ENCODE data around the gene IFT52. TPM values are rescaled to one million over a fixed set of nuclear protein-coding genes. Genes with fewer than 3 reads are reported as not detected.

IFT52 gene
- total and polyA plus RNA-seq, 2 of the 8 experiments (the other 6 are each of a cell fraction or from before 2014, with no cell fraction given): 35.6 to 40.4 TPM

GRCh38 chr20:43568706-43569105 lies 22.0 kb upstream of the IFT52 start (continued):
- TF ChIP-seq, protein P1, sequence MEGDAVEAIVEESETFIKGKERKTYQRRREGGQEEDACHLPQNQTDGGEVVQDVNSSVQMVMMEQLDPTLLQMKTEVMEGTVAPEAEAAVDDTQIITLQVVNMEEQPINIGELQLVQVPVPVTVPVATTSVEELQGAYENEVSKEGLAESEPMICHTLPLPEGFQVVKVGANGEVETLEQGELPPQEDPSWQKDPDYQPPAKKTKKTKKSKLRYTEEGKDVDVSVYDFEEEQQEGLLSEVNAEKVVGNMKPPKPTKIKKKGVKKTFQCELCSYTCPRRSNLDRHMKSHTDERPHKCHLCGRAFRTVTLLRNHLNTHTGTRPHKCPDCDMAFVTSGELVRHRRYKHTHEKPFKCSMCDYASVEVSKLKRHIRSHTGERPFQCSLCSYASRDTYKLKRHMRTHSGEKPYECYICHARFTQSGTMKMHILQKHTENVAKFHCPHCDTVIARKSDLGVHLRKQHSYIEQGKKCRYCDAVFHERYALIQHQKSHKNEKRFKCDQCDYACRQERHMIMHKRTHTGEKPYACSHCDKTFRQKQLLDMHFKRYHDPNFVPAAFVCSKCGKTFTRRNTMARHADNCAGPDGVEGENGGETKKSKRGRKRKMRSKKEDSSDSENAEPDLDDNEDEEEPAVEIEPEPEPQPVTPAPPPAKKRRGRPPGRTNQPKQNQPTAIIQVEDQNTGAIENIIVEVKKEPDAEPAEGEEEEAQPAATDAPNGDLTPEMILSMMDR (IDR thresholded peaks at IDR 0.05; ENCODE audit: control extremely low read depth in 1 of 3, insufficient read depth in 1 of 3, low read depth in 1 of 3, low read length in 3 of 3): no peak

All from H1 (cell line).